Measurements from ENCODE around the gene TASOR2. TPM values are rescaled to one million over a fixed set of nuclear protein-coding genes. Genes with fewer than 3 reads are reported as not detected.
A peak's percentile ranks its signal among the peaks of the same experiment; 100 is the strongest.

The TASOR2 gene
- total RNA-seq, 1 donor: 97.4 TPM

- no peaks in the 10 kb centered on the region for H3K27me3 ChIP-seq (ENCODE audit: insufficient read depth, low read length)
- TF ChIP-seq CTCF (IDR thresholded peaks at IDR 0.05; ENCODE audit: extremely low read depth, low read depth, low read length): no peak
- no peak overlapping the region for H3K4me3 ChIP-seq (ENCODE audit: insufficient read depth, low read length)
- H2AFZ ChIP-seq (ENCODE audit: low read length): no peak overlapping the region
- H4K20me1 ChIP-seq (ENCODE audit: insufficient read depth, low read length): no peaks in the 10 kb centered on the region
- H3K36me3 ChIP-seq (ENCODE audit: insufficient read depth, low read length): no peaks in the 10 kb centered on the region
- no peak overlapping the region for H3K27ac ChIP-seq (ENCODE audit: low read depth, low read length)
- peak; percentile 95 for DNase-seq (ENCODE audit: insufficient read length, low spot score, missing footprints)
- peaks cover 5% of the 10 kb centered on the region for H3K4me1 ChIP-seq (ENCODE audit: insufficient read depth, low read length)
- no peaks in the 10 kb centered on the region for H3K9me3 ChIP-seq (ENCODE audit: low read depth, low read length)
- H3K4me2 ChIP-seq (ENCODE audit: insufficient read depth, low read length): no peak overlapping the region
- peaks cover 25% of the 10 kb centered on the region for H3K79me2 ChIP-seq (ENCODE audit: insufficient read depth, low read length)
Observed at GRCh38 chr10:5659702-5660528, 24.7 kb upstream of the TASOR2 start.

- no peak overlapping the region for H3K27ac ChIP-seq (ENCODE audit: low read depth, low read length)
- H3K36me3 ChIP-seq (ENCODE audit: insufficient read depth, low read length): no peaks in the 10 kb centered on the region
- H3K9me3 ChIP-seq (ENCODE audit: low read depth, low read length): no peaks in the 10 kb centered on the region
- peaks cover 9% of the 10 kb centered on the region for H3K4me1 ChIP-seq (ENCODE audit: insufficient read depth, low read length)
- no peak overlapping the region for H2AFZ ChIP-seq (ENCODE audit: low read length)
- no peaks in the 10 kb centered on the region for H3K27me3 ChIP-seq (ENCODE audit: insufficient read depth, low read length)
- no peak overlapping the region for H3K4me3 ChIP-seq (ENCODE audit: insufficient read depth, low read length)
- no peak overlapping the region for H3K4me2 ChIP-seq (ENCODE audit: insufficient read depth, low read length)
- H4K20me1 ChIP-seq (ENCODE audit: insufficient read depth, low read length): no peaks in the 10 kb centered on the region
- peaks cover 27% of the 10 kb centered on the region for H3K79me2 ChIP-seq (ENCODE audit: insufficient read depth, low read length)
- no peak for TF ChIP-seq CTCF (IDR thresholded peaks at IDR 0.05; ENCODE audit: extremely low read depth, low read depth, low read length)
- no peak for DNase-seq (ENCODE audit: insufficient read length, low spot score, missing footprints)
Observed at GRCh38 chr10:5661043-5661442, 23.6 kb upstream of the TASOR2 start.

- H3K36me3 ChIP-seq (ENCODE audit: insufficient read depth, low read length): no peaks in the 10 kb centered on the region
- peaks cover 13% of the 10 kb centered on the region for H3K4me1 ChIP-seq (ENCODE audit: insufficient read depth, low read length)
- H3K4me2 ChIP-seq (ENCODE audit: insufficient read depth, low read length): no peak overlapping the region
- H2AFZ ChIP-seq (ENCODE audit: low read length): no peak overlapping the region
- peaks cover 24% of the 10 kb centered on the region for H3K79me2 ChIP-seq (ENCODE audit: insufficient read depth, low read length)
- no peaks in the 10 kb centered on the region for H3K9me3 ChIP-seq (ENCODE audit: low read depth, low read length)
- no peak overlapping the region for H3K27ac ChIP-seq (ENCODE audit: low read depth, low read length)
- no peak for TF ChIP-seq CTCF (IDR thresholded peaks at IDR 0.05; ENCODE audit: extremely low read depth, low read depth, low read length)
- H3K4me3 ChIP-seq (ENCODE audit: insufficient read depth, low read length): no peak overlapping the region
- no peak for DNase-seq (ENCODE audit: insufficient read length, low spot score, missing footprints)
- no peaks in the 10 kb centered on the region for H4K20me1 ChIP-seq (ENCODE audit: insufficient read depth, low read length)
- peaks cover 4% of the 10 kb centered on the region for H3K27me3 ChIP-seq (ENCODE audit: insufficient read depth, low read length)
Observed at GRCh38 chr10:5662708-5663579, 21.7 kb upstream of the TASOR2 start.
